ENCODE results near the gene ARHGAP10.
"Not testable (repeated sequence)": the region's sequence is repeated elsewhere in the genome, so short reads cannot be mapped to it uniquely, and the experiment has no call there.

The ARHGAP10 gene

DNA sequence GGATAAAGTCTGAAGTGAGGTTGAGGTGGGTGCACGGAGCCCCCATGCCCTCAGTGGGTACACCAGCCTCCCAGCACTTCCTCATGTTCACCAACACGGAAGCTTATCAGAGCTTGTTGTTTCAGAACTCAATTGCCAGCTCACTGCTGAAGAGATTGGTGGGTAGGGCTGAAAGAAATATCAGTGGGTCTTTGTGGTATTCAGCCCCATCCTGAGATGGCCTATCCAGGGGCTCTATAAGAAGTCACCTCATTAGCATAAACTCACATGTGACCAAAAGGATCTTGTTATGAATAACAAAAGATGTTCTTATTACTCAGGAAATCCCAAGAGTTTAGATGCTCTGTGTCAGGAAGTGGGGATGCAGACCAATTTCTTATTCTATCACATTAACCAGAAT lies 177.3 kb downstream of the ARHGAP10 start:
- no peak for TF ChIP-seq CTCF (IDR thresholded peaks at IDR 0.05)
- Histone ChIP-seq H3K36me3 (no peaks in the 10 kb centered on the region), H3K27me3 (no peaks in the 10 kb centered on the region), H3K4me3 (ENCODE audit: low read depth in 1 of 2, low read length in 1 of 2) (no peak overlapping the region), H3K27ac (no peak overlapping the region), H3K9me3 (no peaks in the 10 kb centered on the region), H3K4me1 (ENCODE audit: control insufficient read depth in 1 of 2, insufficient read depth in 1 of 2, low read depth in 1 of 2, low read length in 1 of 2) (no peaks in the 10 kb centered on the region)

DNA sequence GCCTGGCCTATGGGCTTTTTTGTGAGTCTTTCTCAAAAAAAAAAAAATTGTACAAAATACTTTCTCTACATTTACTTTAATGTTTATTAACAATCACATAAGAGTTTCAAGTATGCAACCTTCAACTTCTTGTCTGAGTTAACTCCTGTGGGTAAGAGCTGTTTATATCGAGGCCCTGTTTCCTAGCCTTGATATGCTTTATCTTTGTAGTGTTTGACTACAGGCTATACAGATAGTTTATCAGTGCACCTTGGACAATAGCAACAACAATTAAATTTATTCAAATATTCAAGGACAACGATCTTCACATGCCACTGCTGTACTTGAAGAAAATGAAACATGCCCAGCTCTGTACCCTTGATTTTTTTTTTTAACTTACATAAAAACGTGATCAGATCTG lies 178.4 kb downstream of the ARHGAP10 start:
- Histone ChIP-seq H3K36me3 (no peaks in the 10 kb centered on the region), H3K4me1 (ENCODE audit: control insufficient read depth in 1 of 2, insufficient read depth in 1 of 2, low read depth in 1 of 2, low read length in 1 of 2) (no peaks in the 10 kb centered on the region), H3K9me3 (no peaks in the 10 kb centered on the region), H3K27me3 (no peaks in the 10 kb centered on the region), H3K4me3 (ENCODE audit: low read depth in 1 of 2, low read length in 1 of 2) (no peak overlapping the region), H3K27ac (no peak overlapping the region)
- no peak for TF ChIP-seq CTCF (IDR thresholded peaks at IDR 0.05)

GRCh38 chr4:147912106-147912505 lies 180.2 kb downstream of the ARHGAP10 start:
- not testable (repeated sequence) for H3K36me3 ChIP-seq; H3K4me1 ChIP-seq (ENCODE audit: control insufficient read depth in 1 of 2, insufficient read depth in 1 of 2, low read depth in 1 of 2, low read length in 1 of 2); H3K27me3 ChIP-seq; H3K9me3 ChIP-seq; H3K27ac ChIP-seq; H3K4me3 ChIP-seq (ENCODE audit: low read depth in 1 of 2, low read length in 1 of 2)

DNA sequence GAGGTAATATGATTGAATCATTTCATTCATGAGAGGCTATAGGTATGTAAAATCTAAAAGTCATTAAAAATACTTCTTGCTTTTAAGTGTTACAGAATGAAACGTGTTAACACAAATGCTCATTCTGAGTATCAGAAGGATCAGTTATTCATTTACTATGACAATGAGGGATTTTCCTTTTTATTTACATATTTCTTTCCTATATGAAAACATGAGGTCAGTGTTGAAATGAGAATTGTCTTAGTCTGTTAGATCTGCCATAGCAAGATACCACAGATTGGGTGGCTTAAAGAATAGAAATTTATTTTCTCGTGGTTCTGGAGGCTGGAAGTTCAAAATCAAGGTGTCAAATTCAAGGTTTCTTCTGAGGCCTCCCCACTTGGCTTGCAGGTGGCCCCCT lies 181.2 kb downstream of the ARHGAP10 start:
- Histone ChIP-seq H3K36me3 (no peaks in the 10 kb centered on the region), H3K27me3 (no peaks in the 10 kb centered on the region), H3K9me3 (no peaks in the 10 kb centered on the region), H3K4me1 (ENCODE audit: control insufficient read depth in 1 of 2, insufficient read depth in 1 of 2, low read depth in 1 of 2, low read length in 1 of 2) (no peaks in the 10 kb centered on the region), H3K4me3 (ENCODE audit: low read depth in 1 of 2, low read length in 1 of 2) (no peak overlapping the region), H3K27ac (no peak overlapping the region)
- no peak for TF ChIP-seq CTCF (IDR thresholded peaks at IDR 0.05)

DNA sequence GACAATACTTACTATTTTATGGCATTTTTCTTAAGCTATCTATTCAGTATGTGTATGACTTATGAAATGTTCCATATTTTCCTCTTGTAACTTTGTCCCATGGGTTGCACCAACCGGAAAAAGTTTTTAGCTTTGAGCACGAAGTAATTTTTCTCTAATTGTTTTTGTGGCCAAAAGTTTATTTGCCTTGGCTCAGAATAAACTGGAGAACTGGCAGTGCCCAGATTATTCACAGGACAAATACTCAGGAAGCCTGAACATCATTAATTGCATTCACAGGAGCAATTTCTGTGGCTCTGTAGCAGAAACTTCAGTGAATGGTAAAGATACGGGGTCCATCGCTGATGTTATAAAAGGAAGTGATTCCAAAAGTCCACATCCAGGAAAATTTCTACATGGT lies 184.5 kb downstream of the ARHGAP10 start:
- no peak for TF ChIP-seq CTCF (IDR thresholded peaks at IDR 0.05)
- Histone ChIP-seq H3K9me3 (no peaks in the 10 kb centered on the region), H3K4me3 (ENCODE audit: low read depth in 1 of 2, low read length in 1 of 2) (no peak overlapping the region), H3K27me3 (no peaks in the 10 kb centered on the region), H3K27ac (no peak overlapping the region), H3K4me1 (ENCODE audit: control insufficient read depth in 1 of 2, insufficient read depth in 1 of 2, low read depth in 1 of 2, low read length in 1 of 2) (no peaks in the 10 kb centered on the region), H3K36me3 (no peaks in the 10 kb centered on the region)

- Histone ChIP-seq H3K4me3 (ENCODE audit: low read depth in 1 of 2, low read length in 1 of 2) (no peak overlapping the region), H3K36me3 (no peaks in the 10 kb centered on the region), H3K27me3 (no peaks in the 10 kb centered on the region), H3K4me1 (ENCODE audit: control insufficient read depth in 1 of 2, insufficient read depth in 1 of 2, low read depth in 1 of 2, low read length in 1 of 2) (no peaks in the 10 kb centered on the region), H3K27ac (no peak overlapping the region), H3K9me3 (no peaks in the 10 kb centered on the region)
- TF ChIP-seq CTCF (IDR thresholded peaks at IDR 0.05), result no peak
Observed at GRCh38 chr4:147923381-147923780, 191.5 kb downstream of the ARHGAP10 start.

Data from neutrophil (primary cell).